ENCODE measurements around the gene CTNND1. TPM values are rescaled to one million over a fixed set of nuclear protein-coding genes. Genes with fewer than 3 reads are reported as not detected.
A peak's percentile ranks its signal among the peaks of the same experiment; 100 is the strongest.

Gene CTNND1
- total and polyA plus RNA-seq, 9 of the 15 experiments (the other 6 are each of a cell fraction or from before 2014, with no cell fraction given) = 11.1 to 74.0 (median 43.3) TPM

DNA sequence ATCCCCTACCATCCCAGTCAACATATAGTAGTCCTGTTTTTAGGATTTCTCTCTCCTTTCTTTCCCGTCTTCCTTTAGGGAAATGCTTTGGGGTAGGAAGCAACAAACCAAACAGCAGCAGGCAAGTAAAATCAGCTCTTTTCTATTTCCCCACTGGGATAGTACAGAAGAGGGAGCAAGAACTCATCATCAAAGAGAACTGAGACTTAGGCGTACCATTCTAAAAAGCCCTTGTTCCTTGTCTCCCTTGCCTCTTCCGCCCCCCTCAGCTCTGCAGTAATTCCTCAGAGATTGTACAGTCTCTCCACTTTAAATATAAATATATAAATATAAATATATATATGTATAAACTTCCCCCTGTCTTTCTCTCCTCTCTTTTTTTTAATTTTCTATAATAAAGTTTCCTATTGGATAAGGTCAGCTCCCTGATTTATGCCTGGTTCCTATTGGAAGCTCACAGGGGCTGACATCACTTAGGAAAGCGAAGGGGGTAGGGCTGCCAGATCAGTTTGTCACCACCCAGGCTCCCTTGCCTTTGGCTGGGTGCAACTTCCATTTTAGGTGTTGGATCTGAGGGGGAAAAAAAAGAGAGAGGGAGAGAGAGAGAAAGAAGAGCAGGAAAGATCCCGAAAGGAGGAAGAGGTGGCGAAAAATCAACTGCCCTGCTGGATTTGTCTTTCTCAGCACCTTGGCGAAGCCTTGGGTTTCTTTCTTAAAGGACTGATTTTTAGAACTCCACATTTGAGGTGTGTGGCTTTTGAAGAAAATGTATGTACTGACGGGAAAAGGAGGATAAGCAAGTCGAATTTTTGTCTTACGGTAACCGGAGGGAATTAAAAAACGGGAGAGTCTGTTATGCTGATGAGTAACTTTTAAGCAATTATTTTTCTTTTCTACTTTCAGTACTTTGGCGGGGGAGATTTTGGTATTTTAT, at the start of gene CTNND1 (continued):
- TF ChIP-seq MGA (IDR thresholded peaks at IDR 0.05) (no peak), KAT8 (IDR thresholded peaks at IDR 0.05; ENCODE audit: low read depth) (peak; percentile 90), JUNB (CRISPR knock-in tag; conservative IDR thresholded peaks at IDR 0.05) (no peak), RBBP5 (IDR thresholded peaks at IDR 0.05; ENCODE audit: borderline replicate concordance, insufficient read depth, low read length, poor library complexity, severe bottlenecking) (no peak), HBP1 (CRISPR knock-in tag; IDR thresholded peaks at IDR 0.05) (peak; percentile 58), ZNF561 (CRISPR knock-in tag; conservative IDR thresholded peaks at IDR 0.05) (no peak), RBM22 (IDR thresholded peaks at IDR 0.05; ENCODE audit: low read depth, low read length, poor library complexity, severe bottlenecking) (no peak), GTF2A2 (tag; IDR thresholded peaks at IDR 0.05) (no peak), ZNF212 (CRISPR knock-in tag; IDR thresholded peaks at IDR 0.05) (peak; percentile 81; the same call in 1 of the 2 replicates), E2F6 (IDR thresholded peaks at IDR 0.05; ENCODE audit: borderline replicate concordance in 1 of 2, extremely low read depth in 1 of 2, insufficient read depth in 1 of 2, insufficient read length in 1 of 2, low read depth in 1 of 2, low read length in 1 of 2, poor library complexity in 1 of 2, severe bottlenecking in 1 of 2) (no peak), ZFP30 (CRISPR knock-in tag; IDR thresholded peaks at IDR 0.05; ENCODE audit: borderline replicate concordance) (no peak)

Data from K562 (cell line).